KMS-11 (cell line): ENCODE data around the gene AIRE.

Experiments used
- H2AFZ ChIP-seq: fragments of 200-600 bp; sonication (generic); 2 replicates; pipeline ENCODE4 v1.6.1; 2016; ENCODE audit warnings: antibody characterized with exemption, mixed run types, low read depth
- H3K27ac ChIP-seq: fragments of 200-600 bp; sonication (generic); 2 replicates; pipeline ENCODE4 v1.6.1; 2016; ENCODE audit warnings: mild to moderate bottlenecking, mixed run types
- H3K27me3 ChIP-seq: fragments of 200-600 bp; sonication (generic); 2 replicates; pipeline ENCODE4 v1.6.1; 2017; ENCODE audit warnings: mild to moderate bottlenecking, low read depth, mixed run types, moderate library complexity; ENCODE audit not compliant: insufficient read depth
- H3K36me3 ChIP-seq: fragments of 200-600 bp; sonication (generic); 2 replicates; pipeline ENCODE4 v1.6.1; 2017; ENCODE audit warnings: mild to moderate bottlenecking, mixed run types; ENCODE audit not compliant: insufficient read depth
- H3K4me1 ChIP-seq: fragments of 200-600 bp; sonication (generic); 2 replicates; pipeline ENCODE4 v1.6.1; 2016; ENCODE audit warnings: mild to moderate bottlenecking, low read depth, mixed run types; ENCODE audit not compliant: poor library complexity, severe bottlenecking
- H3K4me2 ChIP-seq: fragments of 200-600 bp; sonication (generic); 2 replicates; pipeline ENCODE4 v1.7.0; 2016; ENCODE audit warnings: mild to moderate bottlenecking, mixed run types
- H3K4me3 ChIP-seq: fragments of 200-600 bp; sonication (generic); IDR thresholded peaks from 2 replicates; pipeline ENCODE4 v1.6.1; 2017; ENCODE audit warnings: low read depth, low read length, mixed read lengths; ENCODE audit not compliant: insufficient read depth
- H3K79me2 ChIP-seq: fragments of 200-600 bp; sonication (generic); 2 replicates; pipeline ENCODE4 v1.6.1; 2016; ENCODE audit warnings: low read depth, mixed run types; ENCODE audit not compliant: insufficient read depth
- H3K9ac ChIP-seq: fragments of 200-600 bp; sonication (generic); 2 replicates; pipeline ENCODE4 v1.6.1; 2016; ENCODE audit warnings: mild to moderate bottlenecking, mixed run types
- H4K20me1 ChIP-seq: fragments of 200-600 bp; sonication (generic); 2 replicates; pipeline ENCODE4 v1.6.1; 2016; ENCODE audit warnings: mild to moderate bottlenecking, mixed run types; ENCODE audit not compliant: insufficient read depth
- TF ChIP-seq, protein P1 (sequence below): fragments of 200-600 bp; sonication (generic); conservative IDR thresholded peaks from 2 replicates; pipeline ENCODE4 v1.6.1; 2017; ENCODE audit warnings: low read depth, mild to moderate bottlenecking, antibody characterized with exemption, low read length, moderate library complexity, mixed read lengths

AIRE gene

DNA sequence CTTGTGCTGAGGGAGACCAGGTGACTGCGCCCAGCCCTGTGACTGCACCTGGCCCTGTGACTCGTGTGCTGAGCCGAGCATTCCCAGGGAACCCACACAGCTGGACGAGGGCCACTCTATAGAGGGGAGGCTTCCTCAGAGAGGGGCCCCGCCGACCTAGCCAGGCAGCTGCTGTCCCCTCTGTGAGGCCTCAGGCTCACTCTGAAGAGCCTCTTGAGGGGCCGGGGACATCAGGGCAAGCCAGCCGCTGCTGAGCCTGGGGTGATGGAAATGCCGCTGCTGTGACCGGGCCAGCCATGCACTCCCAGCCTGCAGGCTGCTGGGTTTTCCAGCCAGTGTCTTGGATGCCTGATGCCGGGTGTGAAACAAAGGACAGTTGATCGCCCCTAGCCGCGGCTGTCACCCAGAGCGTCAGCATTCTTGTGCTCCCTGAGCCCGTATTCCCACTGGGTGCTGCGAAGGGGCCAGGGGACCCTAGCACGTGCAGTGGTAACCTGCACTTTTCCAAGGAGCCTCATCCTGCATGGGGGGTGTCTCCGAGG lies 31.6 kb downstream of the AIRE start:
- Histone ChIP-seq H2AFZ (no peak overlapping the region), H3K27me3 (no peaks in the 10 kb centered on the region), H3K79me2 (no peaks in the 10 kb centered on the region), H3K4me1 (no peaks in the 10 kb centered on the region), H3K9ac (no peak overlapping the region), H3K36me3 (no peaks in the 10 kb centered on the region), H4K20me1 (no peaks in the 10 kb centered on the region), H3K4me3 (no peak overlapping the region), H3K27ac (no peak overlapping the region), H3K4me2 (no peak overlapping the region)
- TF ChIP-seq, protein P1, sequence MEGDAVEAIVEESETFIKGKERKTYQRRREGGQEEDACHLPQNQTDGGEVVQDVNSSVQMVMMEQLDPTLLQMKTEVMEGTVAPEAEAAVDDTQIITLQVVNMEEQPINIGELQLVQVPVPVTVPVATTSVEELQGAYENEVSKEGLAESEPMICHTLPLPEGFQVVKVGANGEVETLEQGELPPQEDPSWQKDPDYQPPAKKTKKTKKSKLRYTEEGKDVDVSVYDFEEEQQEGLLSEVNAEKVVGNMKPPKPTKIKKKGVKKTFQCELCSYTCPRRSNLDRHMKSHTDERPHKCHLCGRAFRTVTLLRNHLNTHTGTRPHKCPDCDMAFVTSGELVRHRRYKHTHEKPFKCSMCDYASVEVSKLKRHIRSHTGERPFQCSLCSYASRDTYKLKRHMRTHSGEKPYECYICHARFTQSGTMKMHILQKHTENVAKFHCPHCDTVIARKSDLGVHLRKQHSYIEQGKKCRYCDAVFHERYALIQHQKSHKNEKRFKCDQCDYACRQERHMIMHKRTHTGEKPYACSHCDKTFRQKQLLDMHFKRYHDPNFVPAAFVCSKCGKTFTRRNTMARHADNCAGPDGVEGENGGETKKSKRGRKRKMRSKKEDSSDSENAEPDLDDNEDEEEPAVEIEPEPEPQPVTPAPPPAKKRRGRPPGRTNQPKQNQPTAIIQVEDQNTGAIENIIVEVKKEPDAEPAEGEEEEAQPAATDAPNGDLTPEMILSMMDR: no peak

DNA sequence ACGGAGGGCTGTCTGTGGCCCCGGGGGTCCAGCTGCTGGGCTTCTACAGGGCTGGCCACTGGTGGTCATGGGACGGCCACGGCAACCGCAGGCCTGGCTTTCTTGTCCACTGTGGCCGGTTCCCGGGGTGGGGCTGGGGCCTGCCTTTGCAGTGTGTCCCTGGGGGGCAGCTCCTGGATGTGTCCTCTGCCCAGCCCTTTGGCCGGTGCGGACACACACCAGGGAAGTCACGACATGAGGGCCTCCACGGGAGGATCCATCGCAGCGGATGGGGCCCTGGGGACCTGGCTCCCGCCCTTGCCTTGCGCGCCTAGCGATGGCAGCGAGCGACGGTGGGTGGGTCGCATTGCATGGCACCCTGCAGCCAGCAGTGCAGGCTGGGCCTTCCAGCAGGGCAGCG lies 32.2 kb downstream of the AIRE start:
- H3K36me3 ChIP-seq: no peaks in the 10 kb centered on the region
- no peak overlapping the region for H3K4me2 ChIP-seq

DNA sequence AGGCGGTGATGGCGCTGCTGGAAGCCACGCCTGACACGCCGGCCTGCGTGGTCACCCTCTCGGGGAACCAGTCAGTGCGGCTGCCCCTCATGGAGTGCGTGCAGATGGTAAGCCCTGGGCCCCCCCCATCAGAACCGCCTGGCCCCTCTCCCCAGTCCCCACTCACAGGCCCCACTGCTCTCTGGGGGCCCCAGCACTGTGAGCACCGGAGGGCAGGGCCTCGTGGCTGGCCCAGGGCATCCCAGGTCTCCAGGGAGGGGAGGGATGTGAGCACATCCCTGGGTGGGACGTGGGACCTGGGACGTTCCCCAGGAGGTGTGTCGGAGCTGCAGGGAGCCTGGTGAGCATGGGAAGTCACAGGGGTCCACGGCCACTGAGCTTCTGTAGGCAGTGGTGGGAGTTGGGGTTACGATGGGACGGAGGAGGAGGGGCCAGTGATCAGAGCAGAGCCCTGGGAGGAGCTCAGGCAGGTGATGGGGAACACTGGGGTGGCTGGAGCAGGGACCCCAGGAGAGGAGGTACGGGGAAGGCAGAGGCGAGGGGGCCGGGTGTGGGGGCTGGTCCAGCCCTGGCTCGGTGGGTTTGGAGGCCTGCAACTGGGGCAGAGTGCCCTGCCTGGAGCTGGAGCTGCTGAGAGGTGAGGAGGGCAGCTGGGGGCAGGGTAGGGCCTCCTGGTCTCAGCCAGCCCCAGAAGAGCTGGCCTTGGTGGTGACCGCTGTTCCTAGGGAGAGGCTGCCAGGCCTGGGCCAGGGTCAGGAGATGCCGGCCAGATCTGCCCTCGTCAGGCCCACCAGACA lies 33.0 kb downstream of the AIRE start:
- Histone ChIP-seq H3K79me2 (no peaks in the 10 kb centered on the region), H3K9ac (no peak overlapping the region), H3K36me3 (no peaks in the 10 kb centered on the region), H3K4me2 (no peak overlapping the region), H3K4me1 (no peaks in the 10 kb centered on the region), H2AFZ (no peak overlapping the region), H3K4me3 (no peak overlapping the region), H3K27ac (no peak overlapping the region), H3K27me3 (no peaks in the 10 kb centered on the region), H4K20me1 (no peaks in the 10 kb centered on the region)
- TF ChIP-seq, protein P1: no peak

More for the DNA sequence above, 32.2 kb downstream of the AIRE start:
- Histone ChIP-seq H3K27me3 (no peaks in the 10 kb centered on the region), H3K79me2 (no peaks in the 10 kb centered on the region), H3K27ac (no peak overlapping the region), H3K4me1 (no peaks in the 10 kb centered on the region), H2AFZ (no peak overlapping the region), H3K9ac (no peak overlapping the region), H4K20me1 (no peaks in the 10 kb centered on the region), H3K4me3 (no peak overlapping the region)
- TF ChIP-seq, protein P1: no peak

DNA sequence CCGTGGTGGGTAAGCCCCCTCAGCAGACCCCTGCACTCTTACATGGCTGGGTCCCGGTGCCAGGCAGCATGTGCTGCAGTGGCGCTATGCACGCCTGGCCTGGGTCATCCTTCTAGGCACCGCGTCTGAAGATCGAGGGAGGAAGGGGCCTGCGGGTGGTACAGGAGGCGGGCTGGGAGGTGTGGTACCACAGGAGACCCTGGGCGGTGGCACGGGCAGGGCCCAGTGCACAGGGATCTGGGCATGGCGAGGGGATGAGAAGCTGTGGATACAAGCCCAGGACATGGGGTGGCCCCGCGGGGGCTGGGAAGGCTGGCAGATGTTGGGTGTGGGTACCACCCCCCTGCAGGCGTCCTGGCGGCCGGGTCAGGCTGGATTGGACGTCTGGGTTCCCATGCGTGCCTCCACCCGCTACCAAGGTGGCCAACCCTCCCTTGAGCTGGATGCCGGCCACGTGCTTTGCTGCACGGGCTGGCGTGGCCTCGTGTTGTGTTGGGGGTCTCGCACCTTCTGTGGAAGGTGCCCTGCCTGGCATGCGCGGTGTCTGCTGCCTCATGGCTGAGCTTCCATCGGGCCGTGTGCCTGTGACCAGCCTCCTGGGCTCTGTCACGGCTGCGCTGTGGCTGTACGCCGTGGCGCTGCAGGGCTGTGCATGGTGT lies 33.9 kb downstream of the AIRE start:
- Histone ChIP-seq H3K27ac (no peak overlapping the region), H3K27me3 (no peaks in the 10 kb centered on the region), H3K4me1 (no peaks in the 10 kb centered on the region), H3K36me3 (no peaks in the 10 kb centered on the region), H3K4me2 (no peak overlapping the region), H2AFZ (no peak overlapping the region), H3K9ac (no peak overlapping the region), H3K79me2 (no peaks in the 10 kb centered on the region), H4K20me1 (no peaks in the 10 kb centered on the region), H3K4me3 (no peak overlapping the region)
- TF ChIP-seq, protein P1: no peak
